DOHH2 (cell line): ENCODE data around the gene OGFOD3.

Source experiments
- EZH2phosphoT487 ChIP-seq: fragments of 200-600 bp; sonication (generic); IDR thresholded peaks from 2 replicates; pipeline ENCODE4 v1.6.1; 2017; ENCODE audit warnings: borderline replicate concordance, mild to moderate bottlenecking, antibody characterized with exemption, low read length, moderate library complexity, mixed read lengths
- TF ChIP-seq, protein P1 (sequence below): fragments of 200-600 bp; sonication (generic); IDR thresholded peaks from one replicate; pipeline ENCODE4 v1.5.1; 2014; ENCODE audit warnings: antibody characterized with exemption, mild to moderate bottlenecking, low read depth, low read length; ENCODE audit not compliant: poor library complexity, severe bottlenecking

DNA sequence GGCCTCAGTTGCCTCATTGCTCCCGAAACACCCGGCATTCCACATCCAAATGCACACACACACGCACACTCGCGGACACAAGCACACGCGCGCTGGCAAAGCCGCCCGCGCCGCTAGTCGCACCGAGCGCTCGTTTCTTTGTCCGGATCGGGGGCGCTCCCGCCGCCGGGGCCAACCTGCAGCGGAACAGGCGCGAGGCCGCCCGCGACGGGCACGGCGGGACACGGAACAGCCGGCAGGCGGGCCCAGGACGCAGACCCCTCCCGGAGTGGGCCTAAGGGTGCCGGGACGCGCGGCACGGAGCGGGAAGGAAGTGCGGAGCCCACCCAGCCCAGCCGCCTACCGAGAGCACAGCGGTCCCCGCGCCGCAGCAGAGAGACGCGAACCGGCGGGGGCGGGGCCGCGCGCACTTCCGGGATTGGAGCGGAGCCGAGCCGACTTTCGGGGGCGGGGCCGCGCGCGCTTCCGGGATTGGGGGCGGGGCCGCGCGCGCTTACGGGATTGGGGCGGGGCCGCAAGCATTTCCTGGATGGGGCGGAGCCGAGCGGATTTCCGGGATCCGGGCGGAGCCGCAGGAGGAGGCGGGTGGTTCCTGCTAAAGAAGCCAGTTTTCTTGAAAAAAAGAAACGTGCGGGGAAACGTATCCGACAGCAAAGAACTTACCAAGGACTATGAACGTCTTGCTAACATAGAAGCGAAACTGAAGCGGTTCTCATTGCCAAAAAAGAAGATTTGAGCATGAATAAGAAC, 32.1 kb upstream of the OGFOD3 start, which contains the start of gene CYBC1:
- TF ChIP-seq, protein P1, sequence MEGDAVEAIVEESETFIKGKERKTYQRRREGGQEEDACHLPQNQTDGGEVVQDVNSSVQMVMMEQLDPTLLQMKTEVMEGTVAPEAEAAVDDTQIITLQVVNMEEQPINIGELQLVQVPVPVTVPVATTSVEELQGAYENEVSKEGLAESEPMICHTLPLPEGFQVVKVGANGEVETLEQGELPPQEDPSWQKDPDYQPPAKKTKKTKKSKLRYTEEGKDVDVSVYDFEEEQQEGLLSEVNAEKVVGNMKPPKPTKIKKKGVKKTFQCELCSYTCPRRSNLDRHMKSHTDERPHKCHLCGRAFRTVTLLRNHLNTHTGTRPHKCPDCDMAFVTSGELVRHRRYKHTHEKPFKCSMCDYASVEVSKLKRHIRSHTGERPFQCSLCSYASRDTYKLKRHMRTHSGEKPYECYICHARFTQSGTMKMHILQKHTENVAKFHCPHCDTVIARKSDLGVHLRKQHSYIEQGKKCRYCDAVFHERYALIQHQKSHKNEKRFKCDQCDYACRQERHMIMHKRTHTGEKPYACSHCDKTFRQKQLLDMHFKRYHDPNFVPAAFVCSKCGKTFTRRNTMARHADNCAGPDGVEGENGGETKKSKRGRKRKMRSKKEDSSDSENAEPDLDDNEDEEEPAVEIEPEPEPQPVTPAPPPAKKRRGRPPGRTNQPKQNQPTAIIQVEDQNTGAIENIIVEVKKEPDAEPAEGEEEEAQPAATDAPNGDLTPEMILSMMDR = no peak
- TF ChIP-seq EZH2phosphoT487 = no peak
